Measurements from ENCODE around the gene TENM3. TPM values are rescaled to one million over a fixed set of nuclear protein-coding genes. Genes with fewer than 3 reads are reported as not detected.

Gene TENM3
- total and polyA plus RNA-seq, 2 of the 8 experiments (the other 6 are each of a cell fraction or from before 2014, with no cell fraction given), result 36.9 to 69.3 TPM

- TF ChIP-seq CHD7 (IDR thresholded peaks at IDR 0.05; ENCODE audit: insufficient replicate concordance, low read length) (no peak), YY1 (IDR thresholded peaks at IDR 0.05; ENCODE audit: low read depth, low read length) (no peak), GABPA (IDR thresholded peaks at IDR 0.05; ENCODE audit: borderline replicate concordance, insufficient read depth, low read length) (no peak), CHD2 (IDR thresholded peaks at IDR 0.05; ENCODE audit: low read length) (no peak), SUZ12 (IDR thresholded peaks at IDR 0.05; ENCODE audit: low read length) (no peak), NRF1 (IDR thresholded peaks at IDR 0.05; ENCODE audit: low read depth, low read length) (no peak)
Measured at GRCh38 chr4:182273191-182273935, 30.2 kb downstream of the TENM3 start (continued).
